IPS-15b (cell line): ENCODE results near the gene TAAR9.

Experiments
- H3K27me3 ChIP-seq: one replicate; pipeline ENCODE4 v1.6.1; 2013; ENCODE audit warnings: low read length; ENCODE audit not compliant: control insufficient read depth, insufficient read depth
- H3K36me3 ChIP-seq: one replicate; pipeline ENCODE4 v1.6.1; 2013; ENCODE audit warnings: low read length; ENCODE audit not compliant: control insufficient read depth, insufficient read depth
- H3K4me1 ChIP-seq: one replicate; pipeline ENCODE4 v1.6.1; 2013; ENCODE audit warnings: mild to moderate bottlenecking, low read length; ENCODE audit not compliant: control insufficient read depth, insufficient read depth
- H3K4me3 ChIP-seq: one replicate; pipeline ENCODE4 v1.5.1; 2013; ENCODE audit warnings: low read depth, low read length
- H3K9ac ChIP-seq: one replicate; pipeline ENCODE4 v1.6.1; 2013; ENCODE audit warnings: low read depth, mild to moderate bottlenecking, low read length
- H3K9me3 ChIP-seq: one replicate; pipeline ENCODE4 v1.6.1; 2013; ENCODE audit warnings: mild to moderate bottlenecking, low read length; ENCODE audit not compliant: control insufficient read depth, insufficient read depth

Gene TAAR9

GRCh38 chr6:132567566-132567965, 29.5 kb downstream of the TAAR9 start:
- no peaks in the 10 kb centered on the region for H3K36me3 ChIP-seq
- no peaks in the 10 kb centered on the region for H3K27me3 ChIP-seq
- H3K9me3 ChIP-seq, result no peaks in the 10 kb centered on the region
- H3K9ac ChIP-seq, result no peak overlapping the region
- no peaks in the 10 kb centered on the region for H3K4me1 ChIP-seq
- no peak overlapping the region for H3K4me3 ChIP-seq

- Histone ChIP-seq H3K4me1 (no peaks in the 10 kb centered on the region), H3K4me3 (no peak overlapping the region), H3K27me3 (no peaks in the 10 kb centered on the region), H3K9me3 (no peaks in the 10 kb centered on the region), H3K36me3 (no peaks in the 10 kb centered on the region), H3K9ac (no peak overlapping the region)
These were observed 30.5 kb downstream of the TAAR9 start for GRCh38 chr6:132568611-132569010.

GRCh38 chr6:132569170-132569569, 31.1 kb downstream of the TAAR9 start:
- H3K4me3 ChIP-seq, result no peak overlapping the region
- no peaks in the 10 kb centered on the region for H3K4me1 ChIP-seq
- no peaks in the 10 kb centered on the region for H3K36me3 ChIP-seq
- H3K9ac ChIP-seq, result no peak overlapping the region
- no peaks in the 10 kb centered on the region for H3K9me3 ChIP-seq
- no peaks in the 10 kb centered on the region for H3K27me3 ChIP-seq

GRCh38 chr6:132570221-132570777, 32.2 kb downstream of the TAAR9 start, which contains the start of gene TAAR6:
Gene TAAR6, plus strand, starts transcription at chr6:132570322. Its CDS starts 0 bp downstream, at chr6:132570322.
- H3K9me3 ChIP-seq, result no peaks in the 10 kb centered on the region
- no peak within 1 kb of the TSS for H3K9ac ChIP-seq
- H3K36me3 ChIP-seq, result no peaks in the 10 kb centered on the region
- no peaks in the 10 kb centered on the region for H3K27me3 ChIP-seq
- H3K4me1 ChIP-seq, result no peaks in the 10 kb centered on the region
- H3K4me3 ChIP-seq, result no peak within 1 kb of the TSS

GRCh38 chr6:132571774-132572173, 33.7 kb downstream of the TAAR9 start:
- no peak overlapping the region for H3K4me3 ChIP-seq
- H3K9me3 ChIP-seq, result no peaks in the 10 kb centered on the region
- H3K4me1 ChIP-seq, result no peaks in the 10 kb centered on the region
- H3K27me3 ChIP-seq, result no peaks in the 10 kb centered on the region
- no peak overlapping the region for H3K9ac ChIP-seq
- no peaks in the 10 kb centered on the region for H3K36me3 ChIP-seq

- H3K4me3 ChIP-seq, result no peak overlapping the region
- H3K9ac ChIP-seq, result no peak overlapping the region
- no peaks in the 10 kb centered on the region for H3K36me3 ChIP-seq
- no peaks in the 10 kb centered on the region for H3K4me1 ChIP-seq
- no peaks in the 10 kb centered on the region for H3K27me3 ChIP-seq
- H3K9me3 ChIP-seq, result no peaks in the 10 kb centered on the region
These were observed 46.6 kb downstream of the TAAR9 start for GRCh38 chr6:132584698-132585097.

- H3K4me1 ChIP-seq, result no peaks in the 10 kb centered on the region
- no peaks in the 10 kb centered on the region for H3K27me3 ChIP-seq
- H3K36me3 ChIP-seq, result no peaks in the 10 kb centered on the region
- no peak overlapping the region for H3K4me3 ChIP-seq
- H3K9me3 ChIP-seq, result no peaks in the 10 kb centered on the region
- no peak overlapping the region for H3K9ac ChIP-seq
These were observed 49.3 kb downstream of the TAAR9 start for GRCh38 chr6:132587424-132587823.
